GM21619 (cell line): ENCODE data around the gene TP53BP1.
A peak's percentile ranks its signal among the peaks of the same experiment; 100 is the strongest.

Source experiments
- ATAC-seq: cut with Tn5 transposase; IDR thresholded peaks from one replicate; pipeline ENCODE4 v1.9.1; 2021; ENCODE audit not compliant: unreplicated experiment

The TP53BP1 gene

GRCh38 chr15:43518197-43518761, 25.3 kb upstream of the TP53BP1 start:
- ATAC-seq = no peak

GRCh38 chr15:43517354-43518196, 24.6 kb upstream of the TP53BP1 start, which contains the start of gene MAP1A:
MAP1A (plus strand) TSS chr15:43517608; CDS start chr15:43521474, 3,866 bp downstream.
- ATAC-seq = no peak

GRCh38 chr15:43516801-43517353, 23.9 kb upstream of the TP53BP1 start:
- ATAC-seq = no peak

- no peak for ATAC-seq
Observed at GRCh38 chr15:43516185-43516584, 23.2 kb upstream of the TP53BP1 start.

- ATAC-seq = no peak
Observed at GRCh38 chr15:43515741-43516140, 22.8 kb upstream of the TP53BP1 start.

- no peak for ATAC-seq
Observed at GRCh38 chr15:43514241-43515057, 21.5 kb upstream of the TP53BP1 start.

- ATAC-seq = no peak
Observed at GRCh38 chr15:43513550-43513949, 20.6 kb upstream of the TP53BP1 start.

- no peak for ATAC-seq
Observed at GRCh38 chr15:43511012-43511885, 18.3 kb upstream of the TP53BP1 start.

- ATAC-seq = peak; percentile 95
Observed at GRCh38 chr15:43510200-43511011, 17.4 kb upstream of the TP53BP1 start.

- ATAC-seq = no peak
Observed at GRCh38 chr15:43509660-43510199, 16.8 kb upstream of the TP53BP1 start.

GRCh38 chr15:43508991-43509659, 16.2 kb upstream of the TP53BP1 start:
- ATAC-seq = no peak

GRCh38 chr15:43508421-43508820, 15.5 kb upstream of the TP53BP1 start:
- no peak for ATAC-seq

GRCh38 chr15:43505738-43506137, 12.8 kb upstream of the TP53BP1 start:
- no peak for ATAC-seq

- no peak for ATAC-seq
Observed at GRCh38 chr15:43499635-43500034, 6.7 kb upstream of the TP53BP1 start.

- no peak for ATAC-seq
Observed at GRCh38 chr15:43498990-43499389, 6.0 kb upstream of the TP53BP1 start.

GRCh38 chr15:43493703-43494472, 932 bp upstream of the TP53BP1 start:
- no peak for ATAC-seq

- no peak for ATAC-seq
Observed at GRCh38 chr15:43492266-43492665, 690 bp downstream of the TP53BP1 start.

- no peak for ATAC-seq
Observed at GRCh38 chr15:43489191-43489590, 3.8 kb downstream of the TP53BP1 start.
